Lower lobe of right lung (tissue), 2 donors: ENCODE data around the gene SEC24B. TPM values are rescaled to one million over a fixed set of nuclear protein-coding genes. Genes with fewer than 3 reads are reported as not detected.
A peak's percentile ranks its signal among the peaks of the same experiment; 100 is the strongest.

Experiments used
- ATAC-seq, 2 donors: fragments of 200-7000 bp; cut with Tn5 transposase; one replicate each; pipeline ENCODE4 v1.9.1; 2020 to 2022; ENCODE audit warnings: mild to moderate bottlenecking in 2 of 2, moderate library complexity in 2 of 2
- DNase-seq: peaks from one replicate; pipeline ENCODE4 v3.0.0-alpha.2; 2020
- H3K27ac ChIP-seq: fragments of 200-600 bp; one replicate; pipeline ENCODE4 v1.8.0; 2022
- H3K27me3 ChIP-seq: fragments of 200-600 bp; one replicate; pipeline ENCODE4 v1.8.0; 2022; ENCODE audit warnings: low read depth
- H3K36me3 ChIP-seq: fragments of 200-600 bp; one replicate; pipeline ENCODE4 v1.8.0; 2022; ENCODE audit warnings: mild to moderate bottlenecking
- H3K4me1 ChIP-seq: fragments of 200-600 bp; one replicate; pipeline ENCODE4 v1.8.0; 2022
- H3K4me3 ChIP-seq: fragments of 200-600 bp; one replicate; pipeline ENCODE4 v1.8.0; 2022; ENCODE audit warnings: mild to moderate bottlenecking
- H3K9me3 ChIP-seq: fragments of 200-600 bp; one replicate; pipeline ENCODE4 v1.8.0; 2022
- intact Hi-C: fragments of 100-400 bp; cut with DNase I; formaldehyde crosslinking; loops from one replicate; pipeline ENCODE4 v1.11.0; 2022
- total RNA-seq: library from RNA; stranded (reverse); fragmentation: NEBNext Ultra II Directional; extraction: Animal tissue kit (Norgen Biotek cat#: 25700); gene quantifications from one replicate; pipeline ENCODE4 v1.2.1, GENCODE V29; 2021
- TF ChIP-seq, protein P1 (sequence below): fragments of 200-600 bp; IDR thresholded peaks from one replicate; pipeline ENCODE4 v1.8.0; 2022; ENCODE audit warnings: antibody characterized with exemption, mild to moderate bottlenecking
- donor health status: DM: no; HTN: yes; CAD: no; lungs with severe emphysema.

Gene SEC24B
- total RNA-seq, 1 donor from 2014 or later, result 35.0 TPM

GRCh38 chr4:109432696-109433095 is 919 bp upstream of the SEC24B start:
- H3K27me3 ChIP-seq, result no peaks in the 10 kb centered on the region
- peaks cover 38% of the 10 kb centered on the region for H3K4me1 ChIP-seq
- intact Hi-C loops, result no loop called here
- peak overlapping the region; percentile 90 for H3K4me3 ChIP-seq
- peaks cover 9% of the 10 kb centered on the region for H3K36me3 ChIP-seq
- DNase-seq (no peak), ATAC-seq (no peak)
- TF ChIP-seq, protein P1, sequence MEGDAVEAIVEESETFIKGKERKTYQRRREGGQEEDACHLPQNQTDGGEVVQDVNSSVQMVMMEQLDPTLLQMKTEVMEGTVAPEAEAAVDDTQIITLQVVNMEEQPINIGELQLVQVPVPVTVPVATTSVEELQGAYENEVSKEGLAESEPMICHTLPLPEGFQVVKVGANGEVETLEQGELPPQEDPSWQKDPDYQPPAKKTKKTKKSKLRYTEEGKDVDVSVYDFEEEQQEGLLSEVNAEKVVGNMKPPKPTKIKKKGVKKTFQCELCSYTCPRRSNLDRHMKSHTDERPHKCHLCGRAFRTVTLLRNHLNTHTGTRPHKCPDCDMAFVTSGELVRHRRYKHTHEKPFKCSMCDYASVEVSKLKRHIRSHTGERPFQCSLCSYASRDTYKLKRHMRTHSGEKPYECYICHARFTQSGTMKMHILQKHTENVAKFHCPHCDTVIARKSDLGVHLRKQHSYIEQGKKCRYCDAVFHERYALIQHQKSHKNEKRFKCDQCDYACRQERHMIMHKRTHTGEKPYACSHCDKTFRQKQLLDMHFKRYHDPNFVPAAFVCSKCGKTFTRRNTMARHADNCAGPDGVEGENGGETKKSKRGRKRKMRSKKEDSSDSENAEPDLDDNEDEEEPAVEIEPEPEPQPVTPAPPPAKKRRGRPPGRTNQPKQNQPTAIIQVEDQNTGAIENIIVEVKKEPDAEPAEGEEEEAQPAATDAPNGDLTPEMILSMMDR, result no peak
- peak overlapping the region; percentile 94 for H3K27ac ChIP-seq
- H3K9me3 ChIP-seq, result no peaks in the 10 kb centered on the region

GRCh38 chr4:109434007-109434971 is 674 bp downstream of the SEC24B start:
- peak; percentile 75 to 76 for ATAC-seq
- peaks cover 38% of the 10 kb centered on the region for H3K4me1 ChIP-seq
- intact Hi-C loops, result no loop called here

DNA sequence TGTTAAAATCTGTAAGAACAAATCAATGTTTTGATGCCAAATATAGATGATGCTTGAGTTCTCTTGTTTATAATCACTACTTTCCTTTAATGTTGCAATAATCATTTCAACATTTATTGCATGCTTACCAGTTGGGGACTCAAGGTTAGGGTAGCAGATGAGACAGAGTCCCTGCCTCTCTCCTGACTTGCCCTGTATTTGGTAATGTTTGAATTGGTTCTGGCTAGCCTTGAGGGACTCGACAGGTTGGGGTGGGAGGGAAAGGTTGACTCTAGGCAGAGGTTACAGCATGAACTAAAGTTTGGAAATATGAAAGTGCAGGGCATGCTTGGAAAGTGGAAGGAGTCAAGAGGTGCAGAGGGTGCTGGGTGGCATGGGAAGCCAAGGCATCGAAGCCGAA is 2.0 kb downstream of the SEC24B start:
- intact Hi-C loops, result no loop called here
- Histone ChIP-seq H3K36me3 (peaks cover 4% of the 10 kb centered on the region), H3K27ac (no peak overlapping the region), H3K4me3 (peak overlapping the region; percentile 90), H3K27me3 (no peaks in the 10 kb centered on the region), H3K9me3 (no peaks in the 10 kb centered on the region), H3K4me1 (peaks cover 41% of the 10 kb centered on the region)
- ATAC-seq (no peak), DNase-seq (no peak)
- TF ChIP-seq, protein P1, result no peak

More at GRCh38 chr4:109434007-109434971, 674 bp downstream of the SEC24B start:
- peak; percentile 68 for DNase-seq
- no peaks in the 10 kb centered on the region for H3K27me3 ChIP-seq
- TF ChIP-seq, protein P1, result no peak
- H3K9me3 ChIP-seq, result no peaks in the 10 kb centered on the region
- H3K4me3 ChIP-seq, result peak overlapping the region; percentile 90
- H3K27ac ChIP-seq, result peak overlapping the region; percentile 94
- H3K36me3 ChIP-seq, result peaks cover 9% of the 10 kb centered on the region

DNA sequence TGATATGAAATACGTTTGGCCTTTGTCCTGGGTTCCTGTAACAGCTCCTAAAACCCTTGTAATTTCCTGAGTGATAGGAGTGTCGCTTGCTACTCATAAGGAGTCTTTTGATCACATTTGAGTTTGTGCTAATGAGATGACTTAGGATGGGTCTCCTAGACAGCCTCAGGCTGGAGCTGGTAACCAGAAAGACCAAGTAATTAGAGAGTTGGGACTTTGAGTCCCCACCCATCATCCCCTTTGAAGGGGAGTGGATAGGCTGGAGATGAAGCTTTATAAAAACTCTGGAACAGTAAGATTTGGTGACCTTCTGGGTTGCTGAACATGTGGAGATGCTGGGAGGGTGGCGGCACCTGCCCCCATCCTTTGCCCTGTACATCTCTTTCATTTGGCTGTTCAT is 2.9 kb downstream of the SEC24B start:
- no peak overlapping the region for H3K27ac ChIP-seq

GRCh38 chr4:109440948-109441347 is 7.3 kb downstream of the SEC24B start:
- Histone ChIP-seq H3K36me3 (peaks cover 4% of the 10 kb centered on the region), H3K27me3 (no peaks in the 10 kb centered on the region), H3K4me3 (no peak overlapping the region), H3K9me3 (peaks cover under 1% of the 10 kb centered on the region), H3K4me1 (peaks cover 64% of the 10 kb centered on the region), H3K27ac (no peak overlapping the region)
- DNase-seq, result no peak
- intact Hi-C loops, result no loop called here
- TF ChIP-seq, protein P1, result no peak
- no peak for ATAC-seq

More for the DNA sequence above, 2.9 kb downstream of the SEC24B start:
- no peak for DNase-seq
- Histone ChIP-seq H3K27me3 (no peaks in the 10 kb centered on the region), H3K36me3 (no peaks in the 10 kb centered on the region), H3K4me3 (no peak overlapping the region), H3K4me1 (peaks cover 49% of the 10 kb centered on the region), H3K9me3 (no peaks in the 10 kb centered on the region)
- intact Hi-C loops, result no loop called here
- TF ChIP-seq, protein P1, result no peak
- ATAC-seq, result no peak
